ENCODE results near the gene CFAP99.

- no peak for TF ChIP-seq CTCF (IDR thresholded peaks at IDR 0.05 in 4 of 5, conservative IDR thresholded peaks at IDR 0.05 in 1 of 5)
- TF ChIP-seq POLR2A (IDR thresholded peaks at IDR 0.05) = no peak
Observed at GRCh38 chr4:2486981-2487380, 68.2 kb downstream of the CFAP99 start.
